Thyroid gland (tissue), 4 donors: ENCODE data around the gene POC1B.

ENCODE experiments used
- CTCF ChIP-seq, 6 experiments: fragments of 200-600 bp in 3 of 6; fragments of 450-650 bp in 3 of 6; sonication (generic) in 3 of 6; IDR thresholded peaks; one replicate each; pipeline ENCODE4 v1.5.1; 2016 to 2019; ENCODE audit warnings: antibody characterized with exemption in 6 of 6, mild to moderate bottlenecking in 2 of 6, inconsistent platforms in 1 of 6, moderate library complexity in 1 of 6
- POLR2A ChIP-seq, 2 donors: fragments of 450-650 bp; IDR thresholded peaks; one replicate each; pipeline ENCODE4 v1.6.1; 2017; ENCODE audit warnings: antibody characterized with exemption in 2 of 2, mild to moderate bottlenecking in 2 of 2, moderate library complexity in 1 of 2

- no peak for TF ChIP-seq CTCF (IDR thresholded peaks at IDR 0.05)
- TF ChIP-seq POLR2A (IDR thresholded peaks at IDR 0.05), result no peak
Measured at GRCh38 chr12:89481213-89481914, 44.5 kb downstream of the POC1B start.
